MV-4-11 (cell line): ENCODE measurements around the gene MPZL3.

Source experiments
- DNase-seq: peaks from one replicate; lab custom pipeline; 2025; lab: John Stamatoyannopoulos, UW

The MPZL3 gene

GRCh38 chr11:118232659-118233058 lies 19.5 kb downstream of the MPZL3 start:
- no peak for DNase-seq

GRCh38 chr11:118231461-118231860 lies 20.7 kb downstream of the MPZL3 start:
- DNase-seq: no peak

GRCh38 chr11:118230088-118230487 lies 22.1 kb downstream of the MPZL3 start:
- no peak for DNase-seq

- peak; percentile 55 for DNase-seq
Observed at GRCh38 chr11:118229274-118229847, 22.8 kb downstream of the MPZL3 start.

GRCh38 chr11:118227865-118228785 lies 24.0 kb downstream of the MPZL3 start:
- DNase-seq: peak; percentile 90

GRCh38 chr11:118226781-118227180 lies 25.4 kb downstream of the MPZL3 start:
- peak; percentile 64 for DNase-seq

- peak; percentile 89 for DNase-seq
Observed at GRCh38 chr11:118226296-118226695, 25.9 kb downstream of the MPZL3 start.

GRCh38 chr11:118224511-118225188 lies 27.5 kb downstream of the MPZL3 start, which contains the start of gene JAML:
JAML (minus strand) TSS chr11:118225011; CDS start chr11:118214866, 10,145 bp downstream.
- peak; percentile 78 for DNase-seq

GRCh38 chr11:118223992-118224391 lies 28.2 kb downstream of the MPZL3 start:
- DNase-seq: no peak

- no peak for DNase-seq
Observed at GRCh38 chr11:118223570-118223969, 28.6 kb downstream of the MPZL3 start.

- DNase-seq: no peak
Observed at GRCh38 chr11:118222437-118222836, 29.7 kb downstream of the MPZL3 start.

- no peak for DNase-seq
Observed at GRCh38 chr11:118221419-118221818, 30.7 kb downstream of the MPZL3 start.

- DNase-seq: no peak
Observed at GRCh38 chr11:118219732-118220131, 32.4 kb downstream of the MPZL3 start.

- DNase-seq: no peak
Observed at GRCh38 chr11:118219244-118219643, 32.9 kb downstream of the MPZL3 start.

GRCh38 chr11:118217575-118217974 lies 34.6 kb downstream of the MPZL3 start:
- DNase-seq: peak; percentile 71

- no peak for DNase-seq
Observed at GRCh38 chr11:118216621-118217481, 35.3 kb downstream of the MPZL3 start.

GRCh38 chr11:118215765-118216164 lies 36.4 kb downstream of the MPZL3 start:
- DNase-seq: no peak

GRCh38 chr11:118215262-118215661 lies 36.9 kb downstream of the MPZL3 start:
- peak; percentile 38 for DNase-seq

- DNase-seq: peak; percentile 100
Observed at GRCh38 chr11:118214210-118214914, 37.8 kb downstream of the MPZL3 start.

GRCh38 chr11:118213781-118214180 lies 38.4 kb downstream of the MPZL3 start:
- DNase-seq: no peak

- DNase-seq: no peak
Observed at GRCh38 chr11:118213201-118213600, 39.0 kb downstream of the MPZL3 start.
